Motor neuron (in vitro differentiated cells): ENCODE results near the gene ZCCHC10. TPM values are rescaled to one million over a fixed set of nuclear protein-coding genes. Genes with fewer than 3 reads are reported as not detected.
"Not testable (repeated sequence)": the region's sequence is repeated elsewhere in the genome, so short reads cannot be mapped to it uniquely, and the experiment has no call there.

Source experiments
- ATAC-seq, 8 experiments: fragments of 200-7000 bp; cut with Tn5 transposase; replicated peaks in 6 of 8; 2 replicates each; pipeline ENCODE4 v1.8.0; 2021; ENCODE audit warnings: mild to moderate bottlenecking in 8 of 8, moderate library complexity in 8 of 8
- H3K27ac ChIP-seq, 2 donors: fragments of 250-450 bp; sonication (Bioruptor Pico); 2 replicates each; pipeline ENCODE4 v1.9.0; 2021; ENCODE audit warnings: antibody characterized with exemption in 2 of 2, mild to moderate bottlenecking in 2 of 2, moderate library complexity in 1 of 2
- H3K4me1 ChIP-seq, 2 donors: fragments of 250-450 bp; sonication (Bioruptor Pico); replicated peaks in 1 of 2; 2 replicates each; pipeline ENCODE4 v1.6.1; 2021; ENCODE audit warnings: antibody characterized with exemption in 2 of 2, mild to moderate bottlenecking in 2 of 2, moderate library complexity in 1 of 2
- H3K4me3 ChIP-seq, 5 donors: fragments of 250-450 bp; sonication (Bioruptor Pico); 2 replicates each; pipeline ENCODE4 v1.9.0; 2021; ENCODE audit warnings: antibody characterized with exemption in 5 of 5, mild to moderate bottlenecking in 5 of 5, moderate library complexity in 4 of 5
- WGBS, 10 experiments: fragments of 450-650 bp; shearing (Covaris generic); methylation state at CpG; one replicate each; pipeline ENCODE4 v1.0.0; 2022; 5-methylcytosine and 5-hydroxymethylcytosine counted together
- in situ Hi-C, 9 experiments: fragments of 400-800 bp; cut with MboI; loops; one replicate each; pipeline ENCODE4 v1.15.0; 2021; ENCODE audit warnings: low sequenced_read_pairs in 9 of 9, low pct_unique_long_range_greater_than_20kb in 2 of 9; ENCODE audit not compliant: unreplicated experiment in 9 of 9
- total RNA-seq, 8 experiments: library from RNA; unstranded; fragments of 300-600 nt; gene quantifications; 2 replicates each; pipeline versions ENCODE4 v1.2.3 to v1.2.4, GENCODE V29; 2022

The ZCCHC10 gene
- total RNA-seq, 8 experiments from 2014 or later: 19.0 to 38.3 (median 25.1) TPM

DNA sequence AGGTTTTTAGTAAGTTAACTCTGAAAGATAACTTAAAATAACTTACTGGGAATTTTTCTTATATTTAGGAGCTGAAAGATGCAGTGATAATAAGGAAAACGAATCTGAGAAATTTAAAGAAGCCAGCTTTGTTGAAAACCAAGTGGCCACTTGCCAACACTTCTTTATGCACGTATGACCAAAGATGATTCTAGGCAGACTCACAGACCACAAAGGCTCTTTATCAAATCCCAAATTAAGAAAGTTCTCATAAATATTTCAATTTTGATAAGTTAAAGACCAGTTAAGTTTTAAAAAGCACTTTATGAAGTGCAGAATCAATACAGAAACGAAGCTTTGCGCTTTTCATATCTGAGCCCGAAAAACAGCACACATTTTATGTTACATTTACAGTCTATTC is 64.5 kb downstream of the ZCCHC10 start:
- in situ Hi-C loops: no loop called here
- 0 to 24% (median 7%) methylated on average over 2 to 5 of the region's 5 CpGs for WGBS, 10 experiments
- Histone ChIP-seq H3K4me1 (peaks cover 5 to 9% of the 10 kb centered on the region in 2 donors), H3K4me3 (peak overlapping the region; percentile 79 to 95 (median 85)), H3K27ac (peak overlapping the region; percentile 91 to 96)
- ATAC-seq: no peak

GRCh38 chr5:132961123-132961815 is 65.1 kb downstream of the ZCCHC10 start:
- in situ Hi-C loops, ATAC-seq, H3K4me1 ChIP-seq, H3K27ac ChIP-seq: not testable (repeated sequence)
- peak overlapping the region; percentile 79 to 95 (median 85) for H3K4me3 ChIP-seq
- WGBS, 10 experiments: 36 to 97% (median 87%) methylated on average over 1 to 8 of the region's 11 CpGs; no CpG with 5 or more reads in 3 of the 10 experiments

GRCh38 chr5:132956166-132956799 is 70.1 kb downstream of the ZCCHC10 start:
- H3K27ac ChIP-seq, H3K4me3 ChIP-seq, ATAC-seq, H3K4me1 ChIP-seq, in situ Hi-C loops: not testable (repeated sequence)
- WGBS, 10 experiments: 79 to 100% (median 97%) methylated on average over 1 to 4 of the region's 6 CpGs; no CpG with 5 or more reads in 2 of the 10 experiments

GRCh38 chr5:132953710-132954109 is 72.6 kb downstream of the ZCCHC10 start:
- in situ Hi-C loops: no loop called here
- 61 to 95% (median 78%) methylated on average over 4 to 6 of the region's 6 CpGs for WGBS, 10 experiments
- no peak for ATAC-seq
- no peak overlapping the region for H3K27ac ChIP-seq
- no peaks in the 10 kb centered on the region for H3K4me1 ChIP-seq
- no peak overlapping the region for H3K4me3 ChIP-seq

GRCh38 chr5:132952829-132953228 is 73.5 kb downstream of the ZCCHC10 start:
- WGBS, 10 experiments: 100% methylated on average over 1 to 2 of the region's 2 CpGs; no CpG with 5 or more reads in 5 of the 10 experiments
- Histone ChIP-seq H3K27ac (no peak overlapping the region), H3K4me3 (no peak overlapping the region), H3K4me1 (no peaks in the 10 kb centered on the region)
- no peak for ATAC-seq
- in situ Hi-C loops: no loop called here

- H3K4me1 ChIP-seq: no peaks in the 10 kb centered on the region
- WGBS, 10 experiments: 25 to 100% (median 94%) methylated on average over 2 of the region's 2 CpGs; no CpG with 5 or more reads in 1 of the 10 experiments
- in situ Hi-C loops: no loop called here
- H3K27ac ChIP-seq: no peak overlapping the region
- ATAC-seq: no peak
- H3K4me3 ChIP-seq: no peak overlapping the region
These were observed 74.5 kb downstream of the ZCCHC10 start for GRCh38 chr5:132951897-132952296.

DNA sequence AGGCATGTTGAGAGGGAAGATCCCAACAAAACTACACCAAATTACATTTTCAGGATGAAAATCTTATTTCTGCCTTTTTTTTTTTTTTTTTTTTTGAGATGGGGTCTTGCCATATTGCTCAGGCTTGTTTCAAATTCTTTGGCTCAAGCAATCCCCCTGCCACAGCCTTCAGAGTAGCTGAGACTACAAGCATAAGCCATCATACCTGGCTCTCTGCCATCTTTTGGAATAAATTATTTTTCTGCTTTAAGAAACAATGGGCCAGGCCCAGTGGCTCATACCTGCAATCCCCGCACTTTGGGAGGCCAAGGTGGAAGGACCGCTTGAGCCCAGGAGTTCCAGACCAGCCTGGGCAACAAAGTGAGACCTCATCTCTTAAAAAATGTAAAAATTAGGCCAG is 77.2 kb downstream of the ZCCHC10 start:
- ATAC-seq: peak in 1 of 8 experiments; percentile 17
- H3K4me1 ChIP-seq: no peaks in the 10 kb centered on the region
- in situ Hi-C loops: no loop called here
- 92 to 100% (median 100%) methylated on average over 1 to 2 of the region's 2 CpGs; no CpG with 5 or more reads in 6 of the 10 experiments for WGBS, 10 experiments
- no peak overlapping the region for H3K4me3 ChIP-seq
- H3K27ac ChIP-seq: no peak overlapping the region

GRCh38 chr5:132947671-132948070 is 78.7 kb downstream of the ZCCHC10 start:
- 11 to 100% (median 91%) methylated on average over 1 to 2 of the region's 2 CpGs; no CpG with 5 or more reads in 2 of the 10 experiments for WGBS, 10 experiments
- in situ Hi-C loops: no loop called here
- no peak for ATAC-seq
- no peaks in the 10 kb centered on the region for H3K4me1 ChIP-seq
- H3K27ac ChIP-seq: no peak overlapping the region
- H3K4me3 ChIP-seq: no peak overlapping the region

Other genes starting within 250 kb of the ZCCHC10 start
- 10 to 100 TPM; 22.9 to 59.2 (median 33.4) TPM for gene SEPTIN8, start 249.3 kb downstream of the ZCCHC10 start, total RNA-seq
- gene SOWAHA, start 213.2 kb downstream of the ZCCHC10 start, total RNA-seq: 1 to 10 TPM in 2 of 8 experiments, under 1 TPM in 4, not detected in 2; 0.14 to 2.5 (median 0.42) TPM
- gene SHROOM1, start 195.9 kb downstream of the ZCCHC10 start, total RNA-seq: 10 to 100 TPM in 1 of 8 experiments, 1 to 10 TPM in 4, under 1 TPM in 3; 0.52 to 11.6 (median 2.2) TPM
- gene GDF9, start 160.1 kb downstream of the ZCCHC10 start, total RNA-seq: 1 to 10 TPM in 4 of 8 experiments, under 1 TPM in 4; 0.49 to 3.0 (median 1.1) TPM
- 100 to 1,000 TPM; 296 to 572 (median 395) TPM for gene UQCRQ, start 159.9 kb downstream of the ZCCHC10 start, total RNA-seq
- 10 to 100 TPM in 1 of 8 experiments, 1 to 10 TPM in 7; 1.7 to 10.7 (median 3.6) TPM for gene LEAP2, start 152.9 kb downstream of the ZCCHC10 start, total RNA-seq
- 100 to 1,000 TPM in 1 of 8 experiments, 10 to 100 TPM in 7; 43.0 to 102 (median 67.3) TPM for gene AFF4, start 62.9 kb downstream of the ZCCHC10 start, total RNA-seq
- 100 to 1,000 TPM in 5 of 8 experiments, 10 to 100 TPM in 3; 77.9 to 159 (median 113) TPM for gene HSPA4, start 25.5 kb upstream of the ZCCHC10 start, total RNA-seq